GM12801 (cell line): ENCODE measurements around the gene CRYM.

Experiments used
- CTCF ChIP-seq: IDR thresholded peaks from one replicate; pipeline ENCODE4 v1.5.1; 2011; ENCODE audit warnings: control low read depth; ENCODE audit not compliant: insufficient read length; ENCODE audit errors: extremely low read depth

CRYM gene

DNA sequence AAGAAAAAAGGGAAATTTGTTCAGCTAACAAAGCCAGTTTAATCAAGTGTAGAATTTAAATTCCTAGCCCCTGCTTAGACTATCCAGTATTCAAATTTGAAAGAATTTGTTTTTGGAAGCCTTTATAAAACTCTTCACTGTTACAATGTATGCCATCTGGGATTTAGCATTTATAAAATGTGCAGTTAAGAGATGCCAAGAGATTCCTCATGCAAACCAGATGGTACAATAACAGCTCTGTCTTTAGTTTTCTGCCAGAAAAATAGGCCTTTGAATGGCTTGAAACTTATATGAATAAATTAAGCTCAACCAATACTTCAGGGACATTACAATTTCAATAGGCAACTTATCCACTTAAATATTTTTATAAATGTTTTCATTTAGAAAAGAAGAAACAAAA is 51.3 kb downstream of the CRYM start:
- no peak for TF ChIP-seq CTCF

GRCh38 chr16:21224800-21225199 is 53.3 kb downstream of the CRYM start:
- no peak for TF ChIP-seq CTCF

GRCh38 chr16:21223787-21224186 is 54.3 kb downstream of the CRYM start:
- TF ChIP-seq CTCF: no peak

DNA sequence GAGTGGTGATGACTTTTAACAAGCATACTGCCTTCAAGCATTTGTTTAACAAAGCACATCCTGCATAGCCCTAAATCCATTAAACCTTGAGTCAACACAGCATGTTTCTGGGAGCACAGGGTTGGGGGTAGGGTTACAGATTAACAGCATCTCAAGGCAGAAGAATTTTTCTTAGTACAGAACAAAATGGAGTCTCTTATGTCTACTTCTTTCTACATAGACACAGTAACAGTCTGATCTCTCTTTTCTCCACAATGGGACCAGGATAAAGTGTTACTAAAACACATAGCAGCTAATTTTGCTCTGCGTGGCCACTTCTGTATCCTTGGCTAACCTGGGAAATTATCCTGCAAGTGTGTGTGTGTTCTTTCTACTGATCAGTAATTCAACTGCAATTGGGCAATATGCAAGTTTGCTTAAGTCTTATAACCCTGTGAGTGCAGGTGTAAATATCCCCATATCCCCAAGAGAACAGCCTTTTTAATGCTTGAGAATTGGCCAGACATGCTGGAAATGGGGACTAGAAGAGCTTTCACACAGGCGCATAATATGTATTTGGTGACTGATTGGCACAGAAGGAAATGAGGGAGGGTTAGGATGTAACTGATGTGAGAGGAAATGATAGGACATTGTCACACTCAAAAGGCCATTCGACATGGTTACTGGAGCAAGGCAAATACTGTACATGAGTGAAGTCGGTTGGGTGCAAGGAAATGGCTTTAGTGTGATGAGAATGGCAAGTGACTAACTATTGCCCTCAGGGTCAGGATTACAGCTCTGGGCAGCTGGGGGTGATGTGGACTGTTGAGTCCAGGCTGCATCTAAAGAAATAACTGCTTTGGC is 55.4 kb downstream of the CRYM start:
- TF ChIP-seq CTCF: no peak

DNA sequence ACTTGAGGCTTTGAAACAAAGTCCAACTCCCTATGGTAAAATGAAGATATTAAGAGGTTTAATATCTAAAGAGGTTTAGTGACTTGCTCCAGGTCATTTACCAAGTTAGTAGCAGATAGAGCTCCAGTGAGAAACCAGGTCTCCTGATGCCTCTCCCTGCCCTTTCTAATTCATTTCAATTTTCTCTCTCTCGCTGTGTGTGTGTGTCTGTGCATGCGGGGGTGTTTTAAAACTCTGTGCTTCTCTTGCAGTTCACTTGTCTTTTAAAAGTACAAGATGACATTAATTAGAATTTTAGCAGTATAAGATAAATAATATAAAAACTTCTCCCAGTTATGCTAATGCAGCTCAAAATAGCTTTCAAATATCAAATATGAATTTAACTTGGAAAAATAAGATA is 58.5 kb downstream of the CRYM start:
- TF ChIP-seq CTCF: no peak

GRCh38 chr16:21218153-21218552 is 59.9 kb downstream of the CRYM start:
- TF ChIP-seq CTCF: no peak

DNA sequence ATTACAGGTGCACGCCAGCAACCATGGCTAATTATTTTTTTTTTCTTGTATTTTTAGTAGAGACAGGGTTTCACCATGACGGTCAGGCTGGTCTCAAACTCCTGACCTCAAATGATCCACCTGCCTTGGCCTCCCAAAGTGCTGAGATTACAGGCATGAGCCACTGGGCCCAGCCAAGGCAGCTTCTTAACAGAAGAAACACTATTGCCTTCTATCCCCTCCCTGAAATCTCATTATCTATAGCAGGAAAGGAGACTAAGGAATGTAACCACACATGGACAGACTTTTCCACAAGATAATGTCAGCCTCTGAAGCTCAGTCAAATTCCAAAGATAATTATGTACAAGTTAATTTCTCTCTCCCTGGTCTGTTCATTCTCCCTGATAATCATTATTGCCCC is 61.0 kb downstream of the CRYM start:
- TF ChIP-seq CTCF: no peak
